Measurements from ENCODE around the gene WWP2.
"Not testable (repeated sequence)": the region's sequence is repeated elsewhere in the genome, so short reads cannot be mapped to it uniquely, and the experiment has no call there.

Gene WWP2

DNA sequence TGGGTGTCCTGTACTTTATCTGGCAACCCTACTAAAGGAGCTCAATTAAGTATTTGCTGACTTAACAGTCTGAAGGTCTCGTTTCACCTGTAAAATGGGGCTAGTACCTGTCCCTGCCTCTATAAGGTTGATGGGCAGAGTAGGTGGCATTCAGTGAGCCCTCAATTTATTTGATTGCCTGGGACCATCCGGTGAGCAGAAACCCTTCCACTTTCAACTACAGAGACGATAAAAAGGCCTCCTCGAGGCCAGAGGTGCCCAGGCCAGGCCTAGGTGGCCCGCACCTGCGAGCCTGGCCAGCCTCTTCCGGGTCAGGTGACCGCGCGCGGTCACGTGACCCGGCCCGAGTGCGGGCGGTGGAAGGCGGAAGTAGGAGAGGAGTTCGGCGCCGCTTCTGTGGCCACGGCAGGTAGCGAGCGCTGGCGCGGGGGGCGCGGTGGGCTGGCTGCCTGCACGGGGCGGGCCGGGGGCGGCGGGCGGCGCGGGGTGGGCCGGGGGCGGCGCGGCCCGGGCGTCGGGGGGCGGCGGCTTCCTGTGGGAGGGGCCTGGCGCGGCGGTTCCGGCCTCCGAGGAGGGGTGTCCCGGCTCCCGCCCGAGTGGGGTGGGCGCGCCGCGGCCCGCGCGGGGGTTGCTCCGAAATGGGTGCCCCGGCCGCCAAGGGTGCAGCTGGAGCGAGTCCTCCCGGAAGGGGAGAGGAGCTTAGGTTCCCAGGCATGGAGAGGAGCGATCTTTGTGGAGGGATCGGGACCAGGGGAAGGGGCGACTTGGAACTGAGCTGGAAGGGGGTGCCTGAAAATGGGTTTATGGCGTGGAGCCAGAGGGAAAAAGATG lies at the start of gene WWP2:
Gene WWP2, plus strand, starts transcription at position 350 of the 831 bp plus-strand sequence. CDS start 24,679 bp downstream, outside the sequence.
- peak; percentile 82 for DNase-seq

DNA sequence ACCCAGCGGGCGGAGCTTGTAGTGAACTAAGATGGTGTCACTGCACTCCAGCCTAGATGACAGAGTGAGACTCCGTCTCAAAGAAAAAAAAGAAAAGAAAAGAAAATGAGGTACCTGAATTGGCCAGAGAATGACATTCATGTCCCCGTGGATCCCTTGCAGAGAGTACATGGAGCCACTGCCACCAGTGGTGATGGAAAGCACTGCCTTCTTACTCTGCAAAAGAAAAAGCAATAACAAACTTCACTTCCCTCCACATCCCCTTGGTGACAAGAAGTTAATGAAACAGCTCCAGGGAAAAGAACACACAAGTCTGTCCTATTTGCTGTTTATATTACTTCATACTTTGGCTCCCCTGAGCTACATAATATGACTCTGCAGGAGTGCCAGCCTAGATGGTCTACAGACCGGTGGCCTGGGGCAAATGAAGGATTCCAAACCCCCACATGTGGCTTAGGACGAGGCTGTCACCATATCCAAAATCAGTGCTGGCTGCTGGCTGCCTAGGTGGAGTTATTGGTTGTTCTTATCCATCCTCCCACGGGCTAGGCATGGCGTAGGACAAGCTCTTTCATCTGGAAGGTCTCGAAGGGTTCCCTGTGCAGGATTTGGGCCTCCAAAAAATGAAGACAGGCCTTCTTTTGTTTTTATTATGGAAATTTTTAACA lies 49.1 kb upstream of the WWP2 start:
- DNase-seq: no peak

DNA sequence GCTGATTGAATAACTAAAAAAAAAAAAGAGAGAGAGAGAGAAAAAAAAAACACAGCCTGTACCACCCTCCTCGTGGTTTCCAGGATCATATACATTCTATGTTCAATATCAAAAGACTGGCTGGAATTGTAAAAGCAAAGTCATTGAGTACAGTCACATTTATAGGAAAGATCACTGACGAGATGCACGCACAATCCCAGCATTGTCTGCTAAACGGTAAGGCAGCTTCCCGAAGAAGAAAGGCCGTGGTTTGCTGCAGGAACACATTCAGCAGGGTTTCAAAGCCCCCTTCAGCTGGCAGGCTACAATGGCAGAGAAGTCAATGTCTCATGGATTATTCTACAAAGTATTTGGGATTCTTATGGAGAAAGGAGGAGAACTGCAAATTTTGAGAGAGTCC lies 45.1 kb upstream of the WWP2 start:
- no peak for DNase-seq

DNA sequence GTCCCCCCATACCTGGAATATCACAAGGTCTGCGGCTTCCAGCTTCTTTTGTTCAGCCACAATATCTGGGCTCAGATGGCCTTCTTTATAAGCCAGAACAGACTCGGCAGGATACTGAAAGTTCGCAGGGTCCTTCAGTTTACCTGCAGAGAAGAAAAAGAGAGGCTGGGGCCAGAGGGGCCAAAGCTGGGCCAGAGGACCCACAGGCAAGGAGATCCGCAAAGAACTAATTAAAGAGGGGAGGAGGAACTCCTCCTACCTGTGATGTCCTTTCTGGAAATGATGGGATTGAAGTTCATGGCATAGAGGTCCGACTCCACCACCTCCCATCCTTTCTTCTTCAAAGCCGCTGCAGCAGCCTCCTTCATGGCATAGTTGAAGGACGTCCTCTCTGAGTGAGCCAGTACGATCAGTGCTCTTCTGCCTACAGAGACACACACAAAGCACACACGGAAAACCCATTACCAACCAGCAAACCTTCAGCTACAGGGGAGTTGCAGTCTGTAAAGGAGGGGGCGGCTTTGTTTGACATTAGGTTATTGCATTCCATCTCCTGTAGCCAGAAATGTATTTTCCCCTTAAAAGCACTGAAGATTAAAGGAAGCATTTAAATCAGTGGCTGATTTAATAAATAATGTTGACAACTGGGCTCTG lies 43.9 kb upstream of the WWP2 start:
- DNase-seq: no peak

DNA sequence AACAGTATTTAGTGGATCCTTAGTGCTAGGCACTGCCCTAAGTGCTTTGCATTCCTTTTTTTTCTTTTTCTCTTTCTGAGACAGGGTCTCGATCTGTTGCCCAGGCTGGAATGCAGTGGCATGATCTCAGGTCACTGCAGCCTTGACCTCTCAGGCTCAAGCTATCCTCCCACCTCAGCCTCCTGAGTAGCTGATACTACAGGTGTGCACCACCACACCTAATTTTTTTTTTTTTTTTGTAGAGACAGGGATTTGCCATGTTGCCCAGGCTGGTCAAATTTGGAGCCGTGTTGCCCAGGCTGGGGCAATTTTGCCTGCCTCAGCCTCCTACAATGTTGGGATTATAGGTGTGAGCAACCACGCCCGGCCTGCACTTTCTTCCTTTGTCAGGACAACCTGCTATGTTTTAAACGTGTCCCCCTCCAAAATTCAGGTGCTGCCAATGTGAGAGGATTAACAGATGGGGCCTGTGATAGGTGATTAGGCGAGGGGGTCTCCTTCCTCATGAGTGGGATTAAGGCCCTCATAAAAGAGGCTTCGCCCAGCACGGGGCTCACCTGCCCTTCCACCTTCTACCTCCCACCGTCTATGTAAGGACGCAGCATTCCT lies 41.2 kb upstream of the WWP2 start:
- DNase-seq: no peak

DNA sequence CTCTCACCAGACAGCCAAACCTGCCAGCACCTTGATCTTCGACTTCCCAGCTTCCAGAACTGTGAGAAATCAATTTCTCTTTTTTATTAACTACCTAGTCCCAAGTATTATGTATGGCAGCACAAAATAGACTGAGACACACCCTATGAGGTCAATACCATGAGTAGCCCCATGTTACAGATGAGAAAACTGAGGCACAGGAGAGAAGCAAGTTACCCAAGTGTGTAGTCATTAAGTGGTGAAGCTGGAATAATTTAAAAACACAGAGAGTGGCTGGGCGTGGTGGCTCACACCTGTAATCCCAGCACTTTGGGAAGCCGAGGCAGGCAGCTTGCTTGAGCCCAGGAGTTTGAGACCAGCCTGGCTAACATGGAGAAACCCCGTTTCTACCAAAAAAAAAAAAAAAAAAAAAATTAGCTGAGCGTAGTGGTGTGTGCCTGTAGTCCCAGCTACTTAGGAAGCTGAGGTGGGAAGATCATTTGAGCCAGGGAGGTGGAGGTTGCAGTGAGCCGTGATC lies 40.6 kb upstream of the WWP2 start:
- no peak for DNase-seq

DNA sequence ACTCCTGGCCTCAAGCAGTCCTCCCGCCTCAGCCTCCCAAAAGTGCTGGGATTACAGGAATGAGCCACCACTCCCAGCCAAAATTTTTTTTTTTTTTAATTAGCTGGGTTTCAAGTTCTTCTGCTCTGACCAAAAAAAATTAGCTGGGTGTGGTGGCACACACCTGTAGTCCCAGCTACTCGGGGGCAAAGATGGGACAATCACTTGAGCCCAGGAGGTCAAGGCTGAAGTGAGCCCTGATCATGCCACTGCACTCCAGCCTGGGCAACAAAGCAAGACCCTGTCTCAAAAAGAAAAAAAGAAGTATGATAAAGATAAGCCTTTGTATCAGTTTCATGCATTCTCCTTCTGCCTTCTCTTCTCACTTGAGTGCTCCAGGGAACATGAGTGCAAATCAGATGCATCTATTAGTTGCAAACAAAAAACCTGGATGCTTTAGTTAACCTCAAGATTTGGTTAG lies 37.7 kb upstream of the WWP2 start:
- DNase-seq: no peak

DNA sequence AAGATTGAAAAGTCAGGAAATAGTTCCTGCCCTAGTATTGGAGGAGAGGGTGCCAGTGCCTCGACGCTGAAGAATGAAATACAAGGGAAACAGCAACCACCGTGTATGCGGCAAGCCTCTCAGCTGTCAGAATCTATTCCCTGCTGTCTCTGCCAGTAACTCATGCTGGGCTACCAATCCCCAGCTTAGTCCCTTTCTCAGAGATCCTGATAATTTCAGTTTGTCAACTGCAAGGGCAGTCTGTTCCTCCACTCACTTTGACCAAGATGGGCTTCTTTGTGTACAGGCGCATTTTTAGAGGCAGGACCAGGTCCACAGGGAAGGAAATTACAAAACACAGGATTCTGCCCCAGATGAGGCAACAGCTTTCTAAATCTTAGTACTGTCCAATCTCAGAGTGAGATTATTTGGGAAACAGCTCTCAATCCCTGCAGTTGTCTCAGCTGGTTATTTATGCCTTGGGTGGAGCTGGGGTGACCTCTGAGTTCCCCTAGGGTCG lies 37.1 kb upstream of the WWP2 start:
- no peak for DNase-seq

DNA sequence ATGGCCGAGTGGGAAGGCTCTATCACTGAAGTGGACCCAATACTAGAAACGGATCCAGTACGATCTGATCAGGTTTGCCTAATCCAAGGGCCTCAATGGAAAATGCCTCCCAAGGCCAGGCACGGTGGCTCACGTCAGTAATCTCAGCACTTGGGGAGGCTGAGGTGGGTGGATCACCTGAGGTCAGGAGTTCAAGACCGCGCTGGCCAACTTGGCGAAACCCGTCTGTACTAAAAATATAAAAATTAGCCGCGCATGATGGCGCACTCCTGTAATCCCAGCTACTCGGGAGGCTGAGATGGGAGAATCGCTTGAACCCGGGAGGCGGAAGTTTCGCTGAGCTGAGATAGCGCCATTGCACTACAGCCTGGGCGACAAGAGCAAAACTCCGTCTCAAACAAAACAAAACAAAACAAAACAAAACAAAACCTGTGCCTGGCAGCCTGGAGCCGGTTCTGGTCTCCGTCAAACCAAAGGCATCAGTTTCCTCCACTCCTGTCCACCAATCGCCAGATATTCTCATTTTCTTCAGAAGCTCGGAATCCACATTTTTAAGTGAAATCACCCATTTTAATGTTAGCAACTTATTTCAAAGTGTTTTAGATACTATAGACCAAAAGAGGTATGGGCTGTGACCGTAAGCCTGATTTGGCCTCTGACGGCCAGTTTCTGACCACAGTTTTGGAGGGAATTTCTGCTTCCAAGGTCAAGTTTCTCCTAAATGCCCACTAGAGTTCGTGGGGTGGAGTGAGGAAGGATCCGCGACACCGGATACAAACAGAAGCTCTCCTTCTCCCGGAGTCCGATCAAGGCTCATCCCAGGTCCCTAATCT lies 36.4 kb upstream of the WWP2 start:
- no peak for DNase-seq

DNA sequence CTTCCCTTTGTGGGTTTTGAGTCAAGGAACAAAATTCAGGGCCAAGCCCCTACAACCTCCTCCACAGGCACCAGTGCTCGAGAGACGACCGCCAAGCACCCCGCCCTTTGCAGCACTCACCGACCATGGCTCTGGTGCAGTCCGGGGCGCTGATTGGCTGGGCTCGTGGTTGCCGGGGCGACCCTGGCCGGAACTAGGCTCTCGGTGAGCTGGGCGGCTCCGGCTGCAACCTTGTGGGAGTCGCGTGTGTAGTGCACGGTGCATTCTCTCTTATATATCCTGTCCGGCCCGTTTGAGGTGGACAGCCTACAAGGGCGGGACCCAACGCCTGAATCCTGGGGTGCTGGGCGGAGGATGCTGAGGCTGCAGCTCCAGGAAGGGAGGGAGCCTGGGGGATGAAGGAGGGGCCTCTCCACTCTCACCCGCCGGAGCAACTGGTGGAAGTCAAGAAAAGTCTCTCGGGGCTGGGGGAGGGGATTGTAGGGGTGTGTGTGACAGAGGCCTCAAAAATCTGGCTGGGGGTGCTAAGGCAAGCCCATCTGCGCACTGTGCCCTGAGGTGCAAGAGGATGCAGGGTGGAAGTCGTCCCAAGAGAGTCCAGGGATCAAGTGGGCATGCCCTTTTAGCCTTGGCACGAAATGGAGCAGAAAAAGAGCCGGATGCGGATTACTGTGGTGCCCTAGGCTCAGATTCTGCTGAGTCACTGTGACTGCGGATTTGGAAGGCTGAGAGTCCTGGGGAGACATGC lies 35.6 kb upstream of the WWP2 start, which contains the start of gene NQO1:
Gene NQO1, minus strand, starts transcription at position 248 of the 748 bp plus-strand sequence. Its CDS starts 121 bp downstream, at position 127.
- peak; percentile 94 for DNase-seq

DNA sequence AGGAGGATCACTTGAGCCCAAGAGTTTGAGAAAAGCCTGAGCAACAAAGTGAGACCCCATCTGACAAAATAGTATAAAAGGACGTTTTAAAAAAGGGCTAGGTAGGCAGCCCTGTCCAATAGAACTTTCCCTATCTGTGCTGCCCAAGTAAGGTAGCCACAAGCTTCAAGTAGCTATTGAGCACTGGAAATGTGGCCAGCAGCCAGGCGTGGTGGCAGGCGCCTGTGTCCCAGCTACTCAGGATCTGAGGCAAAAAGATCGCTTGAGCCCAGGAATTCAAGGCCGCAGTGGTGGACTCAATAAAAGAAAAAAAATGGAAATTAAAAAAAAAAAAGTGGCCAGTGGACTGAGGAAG lies 34.2 kb upstream of the WWP2 start:
- DNase-seq: no peak

DNA sequence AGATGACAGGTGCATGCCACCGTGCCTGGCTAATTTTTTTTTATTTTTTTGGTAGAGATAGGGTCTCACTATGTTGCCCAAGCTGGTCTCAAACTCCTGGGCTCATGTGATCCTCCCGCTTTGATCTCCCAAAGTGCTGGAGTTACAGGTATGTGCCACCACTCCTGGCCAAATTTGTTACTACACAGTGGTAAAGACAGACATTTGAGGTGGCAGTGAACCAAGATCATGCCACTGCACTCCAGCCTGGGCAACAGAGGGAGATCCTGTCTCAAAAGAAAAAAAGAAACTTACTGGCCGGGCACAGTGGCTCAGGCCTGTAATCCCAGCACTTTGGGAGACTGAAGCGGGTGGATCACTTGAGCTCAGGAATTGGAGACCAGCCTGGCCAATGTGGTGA lies 33.1 kb upstream of the WWP2 start:
- DNase-seq: not testable (repeated sequence)

DNA sequence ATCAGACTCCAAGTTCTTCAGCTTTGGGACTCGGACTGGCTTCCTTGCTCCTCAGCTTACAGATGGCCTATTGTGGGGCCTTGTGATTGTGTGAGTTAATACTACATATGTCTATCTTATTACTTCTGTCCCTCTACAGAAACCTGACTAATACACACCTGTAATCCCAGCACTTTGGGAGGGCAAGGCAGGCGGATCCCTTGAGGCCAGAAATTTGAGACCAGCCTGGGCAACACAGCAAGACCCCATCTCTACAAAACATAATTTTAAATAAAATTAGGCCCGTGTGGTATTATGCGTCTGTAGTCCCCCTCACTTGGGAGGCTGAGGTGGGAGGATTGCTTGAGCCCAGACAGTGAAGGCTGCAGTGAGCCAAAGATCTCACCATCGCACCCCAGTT lies 30.9 kb upstream of the WWP2 start:
- DNase-seq: not testable (repeated sequence)

DNA sequence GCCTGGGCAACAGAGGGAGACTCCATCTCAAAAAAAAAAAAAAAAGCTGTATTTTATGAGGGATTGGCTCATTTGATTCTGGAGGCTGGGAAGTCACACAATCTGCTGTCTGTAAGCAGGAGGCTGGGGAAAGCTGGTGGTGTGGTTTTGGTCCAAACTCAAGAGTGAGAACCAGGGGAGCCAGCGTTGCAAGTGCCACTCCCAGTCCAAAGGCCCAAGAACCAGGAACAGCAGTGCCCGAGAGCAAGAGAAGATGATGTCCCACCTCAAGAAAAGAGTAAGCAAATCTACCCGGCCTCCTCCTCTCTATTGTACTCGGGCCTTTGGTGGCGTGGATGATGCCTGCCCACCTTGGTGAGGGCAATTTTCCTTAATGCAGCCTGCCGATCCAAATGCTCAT lies 30.0 kb upstream of the WWP2 start:
- DNase-seq: no peak

DNA sequence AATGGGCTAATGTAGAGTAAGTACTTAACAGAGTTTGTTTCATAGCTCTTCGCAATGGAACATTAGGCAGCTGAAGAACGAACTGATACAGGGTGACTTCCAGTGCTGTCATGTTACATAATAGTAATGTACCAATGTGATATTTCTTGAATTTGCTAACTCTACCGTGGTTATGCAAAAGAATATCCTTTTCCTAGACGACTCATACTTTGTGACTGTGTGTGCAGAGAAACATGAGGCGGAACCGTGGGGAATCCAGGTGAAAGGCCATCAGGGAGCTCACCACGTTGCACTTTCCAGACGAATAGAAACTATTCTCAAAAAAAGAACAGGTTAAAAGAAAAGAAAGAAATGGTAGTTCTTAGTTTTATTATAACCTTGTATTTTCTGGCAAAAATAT lies 20.6 kb upstream of the WWP2 start:
- no peak for DNase-seq

DNA sequence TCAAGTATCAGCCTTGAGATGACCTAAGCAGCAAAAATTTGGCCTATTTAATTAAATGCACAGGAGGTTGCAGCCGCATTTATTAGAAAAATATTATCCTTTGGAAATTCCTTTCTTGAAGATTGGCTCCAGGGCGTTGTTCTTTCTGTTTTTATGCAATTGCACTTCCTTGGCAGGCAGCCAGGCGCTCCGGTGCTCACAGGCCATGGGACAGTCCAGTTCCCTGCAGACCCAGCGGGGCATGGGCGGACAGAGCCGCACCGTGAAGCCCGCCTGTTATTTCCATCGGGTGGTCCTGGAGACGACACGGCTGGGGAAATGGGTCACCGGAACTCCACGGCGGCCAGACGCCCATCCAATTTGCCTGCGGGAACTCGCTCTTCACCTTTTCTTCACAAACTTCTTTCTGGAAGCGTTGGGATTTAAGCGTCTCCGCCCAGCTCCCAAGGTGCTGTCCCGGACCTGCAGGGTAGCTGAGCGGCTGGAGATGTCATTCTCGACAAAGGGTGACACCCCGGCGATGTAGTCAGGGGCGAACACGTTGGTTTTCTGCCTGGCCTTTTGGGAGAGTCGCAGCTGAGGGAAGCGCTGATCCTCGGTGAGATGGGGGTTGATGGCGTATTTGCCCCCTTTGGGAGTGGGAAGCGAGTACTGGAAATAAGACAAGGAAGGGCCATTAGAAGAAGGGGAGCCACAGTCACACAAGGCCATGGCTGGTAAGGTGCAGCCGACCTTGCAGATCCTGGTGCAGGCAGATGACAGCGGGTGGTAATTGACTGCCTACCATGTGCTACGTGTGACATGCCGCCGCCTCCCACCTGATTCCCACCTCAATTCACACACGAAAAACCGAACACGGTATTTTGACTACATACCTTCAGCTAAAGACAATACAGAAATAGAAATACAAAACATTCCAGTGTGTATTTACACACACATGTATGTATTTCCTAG lies 19.9 kb upstream of the WWP2 start:
- DNase-seq: no peak

DNA sequence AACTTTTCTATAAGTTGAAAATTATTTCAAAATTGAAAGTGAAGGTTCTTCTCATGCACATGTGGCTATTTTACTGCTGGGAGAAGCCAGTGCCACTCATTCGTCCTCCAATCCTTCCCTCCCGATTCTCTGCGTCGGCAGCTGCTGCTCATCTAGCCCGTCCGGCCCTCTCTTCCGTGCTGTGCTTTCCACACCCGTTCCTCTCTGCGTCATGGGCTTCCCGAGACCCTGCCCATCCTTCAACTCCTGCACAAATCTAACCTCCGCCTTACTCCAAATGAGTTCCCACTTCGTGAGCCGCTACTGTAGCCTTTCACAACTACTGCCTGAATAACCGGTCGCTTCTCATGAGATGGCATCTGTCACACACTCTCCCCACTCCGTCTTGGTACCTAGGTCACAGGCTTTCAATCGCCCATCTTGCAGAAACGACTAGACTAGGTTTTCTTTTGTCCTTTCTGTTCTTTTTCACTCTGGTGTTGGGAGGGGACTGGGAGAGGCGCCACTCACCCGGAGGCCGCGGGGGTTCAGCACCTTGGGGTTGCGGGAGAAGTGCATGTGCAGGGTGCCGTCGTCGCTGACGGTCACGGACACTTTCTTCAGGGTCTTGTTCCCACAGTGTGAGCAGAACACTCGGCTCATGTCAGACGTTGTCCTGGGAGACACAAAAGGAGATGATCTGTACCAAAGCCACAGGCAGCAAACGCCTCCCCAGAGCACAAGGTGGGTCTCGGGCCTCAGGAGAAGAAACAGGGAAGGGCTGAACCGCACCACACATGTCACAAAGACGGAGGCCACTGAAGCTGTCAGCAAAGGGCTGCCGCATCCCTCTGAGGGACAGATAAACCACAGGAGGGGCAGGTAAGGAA lies 17.5 kb upstream of the WWP2 start:
- DNase-seq: no peak

DNA sequence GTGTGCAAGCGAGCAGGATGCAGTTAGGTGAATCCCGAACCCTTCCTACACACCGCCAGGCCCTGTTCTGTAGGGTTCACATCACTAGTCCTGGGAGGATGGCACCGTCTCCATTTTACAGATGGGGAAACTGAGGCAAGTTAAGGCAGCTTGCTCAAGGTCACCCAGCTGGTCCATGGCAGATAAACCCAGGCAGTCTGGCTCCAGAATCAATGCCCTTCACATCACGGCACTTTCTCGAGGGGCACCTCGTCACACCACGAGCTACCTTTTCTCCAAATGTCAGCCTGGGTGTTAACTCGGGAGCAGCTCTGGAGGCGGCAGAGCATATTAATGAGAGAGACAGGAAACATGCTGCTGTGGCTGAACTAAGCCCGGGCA lies 16.9 kb upstream of the WWP2 start:
- no peak for DNase-seq

DNA sequence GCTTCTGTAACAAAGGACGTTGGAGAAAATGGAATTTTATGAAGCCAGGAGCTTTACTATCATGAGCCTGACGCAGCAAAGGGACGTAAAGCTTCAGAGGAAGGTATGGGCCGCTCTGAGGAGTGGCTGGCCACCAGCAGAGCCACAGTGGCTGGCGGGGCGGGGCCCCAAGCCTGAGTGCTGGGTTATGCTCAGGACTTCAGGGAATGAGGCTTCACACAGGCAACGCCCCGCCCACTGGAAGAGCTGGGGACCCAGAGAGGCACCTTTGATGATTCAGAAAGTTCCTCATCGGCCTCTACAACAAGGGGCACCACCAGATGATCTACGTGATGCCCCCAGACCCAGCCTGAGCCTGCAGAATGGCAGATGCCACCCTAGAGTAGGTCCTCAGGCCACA lies 16.2 kb upstream of the WWP2 start:
- DNase-seq: no peak

Measured in stimulated activated CD8-positive, alpha-beta memory T cell treated with anti-CD3 and anti-CD28 coated beads, Interleukin-4, amount 100 ng/mL, for 48 hours (primary cell).